SK-N-SH treated with all-trans-retinoic acid at 6 μM for 48 hours (cell line): ENCODE results near the gene CREBBP.

Experiments
- ARNTL ChIP-seq: fragments of 450-650 bp; formaldehyde crosslinking; IDR thresholded peaks from 2 replicates; pipeline ENCODE4 v1.5.0; 2020; ENCODE audit warnings: low read depth, mild to moderate bottlenecking, moderate library complexity, borderline replicate concordance
- CREB5 ChIP-seq: fragments of 250-450 bp; sonication (Bioruptor Pico); IDR thresholded peaks from 2 replicates; pipeline ENCODE4 v1.5.1; 2020; ENCODE audit warnings: low read depth, mild to moderate bottlenecking, moderate library complexity
- PATZ1 ChIP-seq: fragments of 250-450 bp; sonication (Bioruptor Pico); IDR thresholded peaks from 2 replicates; pipeline ENCODE4 v1.8.0; 2020; ENCODE audit warnings: mild to moderate bottlenecking, moderate library complexity, borderline replicate concordance
- TCF4 ChIP-seq: fragments of 250-450 bp; sonication (Bioruptor Pico); IDR thresholded peaks from 2 replicates; pipeline ENCODE4 v1.8.0; 2021; ENCODE audit warnings: mild to moderate bottlenecking, moderate library complexity, borderline replicate concordance
- TOX ChIP-seq: fragments of 250-450 bp; sonication (Bioruptor Pico); IDR thresholded peaks from 2 replicates; pipeline ENCODE4 v1.8.0; 2021; ENCODE audit warnings: mild to moderate bottlenecking, moderate library complexity, borderline replicate concordance
- ZFP3 ChIP-seq: fragments of 250-450 bp; sonication (Bioruptor Pico); IDR thresholded peaks from 2 replicates; pipeline ENCODE4 v1.5.0; 2020; ENCODE audit warnings: mild to moderate bottlenecking, moderate library complexity
- ZFP30 ChIP-seq: fragments of 450-650 bp; formaldehyde crosslinking; IDR thresholded peaks from 2 replicates; pipeline ENCODE4 v1.5.0; 2022; ENCODE audit warnings: mild to moderate bottlenecking, moderate library complexity
- ZNF565 ChIP-seq: fragments of 450-650 bp; formaldehyde crosslinking; conservative IDR thresholded peaks from 2 replicates; pipeline ENCODE4 v1.5.0; 2020; ENCODE audit warnings: low read depth, mild to moderate bottlenecking, moderate library complexity
- ZNF8 ChIP-seq: fragments of 450-650 bp; formaldehyde crosslinking; IDR thresholded peaks from 2 replicates; pipeline ENCODE4 v1.5.0; 2020; ENCODE audit warnings: mild to moderate bottlenecking, moderate library complexity

GRCh38 chr16:3769942-3770341 lies 110.6 kb downstream of the CREBBP start:
- TF ChIP-seq CREB5 (CRISPR knock-in tag) (no peak), ZNF565 (no peak), ZFP30 (CRISPR knock-in tag) (no peak), ZNF8 (CRISPR knock-in tag) (no peak), ZFP3 (CRISPR knock-in tag) (no peak), ARNTL (no peak), PATZ1 (no peak), TCF4 (CRISPR knock-in tag) (no peak), TOX (CRISPR knock-in tag) (no peak)
